Activated CD4-positive, alpha-beta T cell treated with anti-CD3 and anti-CD28 coated beads, Interleukin-10, Interleukin-2, amounts not matched to agents 100 ng/mL and 50 ng/mL, durations not matched to agents 16 hours and 8 hours (primary cell): Measurements from ENCODE around the gene HMCN1.

Experiments
- DNase-seq: peaks from one replicate; pipeline ENCODE4 v3.0.0-alpha.2; 2020

The HMCN1 gene

GRCh38 chr1:185808631-185809030 lies 74.4 kb downstream of the HMCN1 start:
- no peak for DNase-seq

GRCh38 chr1:185811073-185811709 lies 77.0 kb downstream of the HMCN1 start:
- DNase-seq: no peak

GRCh38 chr1:185812934-185813333 lies 78.7 kb downstream of the HMCN1 start:
- DNase-seq: no peak

- DNase-seq: peak; percentile 34
Measured at GRCh38 chr1:185813401-185813979, 79.3 kb downstream of the HMCN1 start.

GRCh38 chr1:185816460-185816859 lies 82.3 kb downstream of the HMCN1 start:
- DNase-seq: no peak

GRCh38 chr1:185819798-185820197 lies 85.6 kb downstream of the HMCN1 start:
- no peak for DNase-seq

GRCh38 chr1:185821612-185822385 lies 87.6 kb downstream of the HMCN1 start:
- DNase-seq: peak; percentile 4

GRCh38 chr1:185823467-185823866 lies 89.3 kb downstream of the HMCN1 start:
- no peak for DNase-seq

GRCh38 chr1:185824106-185824505 lies 89.9 kb downstream of the HMCN1 start:
- DNase-seq: no peak

GRCh38 chr1:185825556-185825955 lies 91.4 kb downstream of the HMCN1 start:
- DNase-seq: no peak

GRCh38 chr1:185834371-185834905 lies 100.2 kb downstream of the HMCN1 start:
- no peak for DNase-seq

- DNase-seq: no peak
Measured at GRCh38 chr1:185835191-185835590, 101.0 kb downstream of the HMCN1 start.

GRCh38 chr1:185837711-185838110 lies 103.5 kb downstream of the HMCN1 start:
- no peak for DNase-seq

- no peak for DNase-seq
Measured at GRCh38 chr1:185838111-185838510, 103.9 kb downstream of the HMCN1 start.

GRCh38 chr1:185840880-185841279 lies 106.7 kb downstream of the HMCN1 start:
- DNase-seq: no peak

- DNase-seq: no peak
Measured at GRCh38 chr1:185843297-185843869, 109.2 kb downstream of the HMCN1 start.

GRCh38 chr1:185843986-185844385 lies 109.8 kb downstream of the HMCN1 start:
- DNase-seq: no peak

GRCh38 chr1:185846672-185847444 lies 112.7 kb downstream of the HMCN1 start:
- DNase-seq: no peak

- no peak for DNase-seq
Measured at GRCh38 chr1:185849014-185849413, 114.8 kb downstream of the HMCN1 start.

GRCh38 chr1:185850366-185850765 lies 116.2 kb downstream of the HMCN1 start:
- DNase-seq: no peak

- no peak for DNase-seq
Measured at GRCh38 chr1:185853739-185854138, 119.5 kb downstream of the HMCN1 start.

GRCh38 chr1:185856482-185856881 lies 122.3 kb downstream of the HMCN1 start:
- DNase-seq: no peak

GRCh38 chr1:185857442-185857841 lies 123.3 kb downstream of the HMCN1 start:
- DNase-seq: no peak
